Spleen (tissue), 11 donors: ENCODE results near the gene MRPL38. TPM values are rescaled to one million over a fixed set of nuclear protein-coding genes. Genes with fewer than 3 reads are reported as not detected.

Experiments
- DNase-seq: peaks from one replicate; pipeline ENCODE4 v3.0.0-alpha.2; 2020
- H3K27ac ChIP-seq, 8 donors: fragments of 200-600 bp; sonication (generic) in 7 of 8; 1 replicate in 4 of 8; 2 replicates in 4 of 8; pipeline versions ENCODE4 v1.5.0 to v1.8.0; 2016 to 2021; ENCODE audit warnings: inconsistent platforms in 4 of 8, mild to moderate bottlenecking in 4 of 8, moderate library complexity in 1 of 8
- H3K27me3 ChIP-seq, 7 donors: fragments of 200-600 bp; sonication (generic) in 6 of 7; replicated peaks in 1 of 7; 1 replicate in 4 of 7; 2 replicates in 3 of 7; pipeline versions ENCODE4 v1.5.0 to v1.8.0; 2016 to 2021; ENCODE audit warnings: inconsistent platforms in 3 of 7, mild to moderate bottlenecking in 1 of 7
- H3K36me3 ChIP-seq, 6 donors: fragments of 200-600 bp; sonication (generic) in 5 of 6; 1 replicate in 4 of 6; 2 replicates in 2 of 6; pipeline versions ENCODE4 v1.5.0 to v1.8.0; 2016 to 2021; ENCODE audit warnings: inconsistent platforms in 2 of 6
- H3K4me1 ChIP-seq, 6 donors: fragments of 200-600 bp; sonication (generic) in 5 of 6; 1 replicate in 3 of 6; 2 replicates in 3 of 6; pipeline versions ENCODE4 v1.5.0 to v1.8.0; 2016 to 2021; ENCODE audit warnings: inconsistent platforms in 3 of 6
- H3K4me3 ChIP-seq, 8 donors: fragments of 200-600 bp; sonication (generic) in 7 of 8; 1 replicate in 4 of 8; 2 replicates in 4 of 8; pipeline versions ENCODE4 v1.5.0 to v1.8.0; 2016 to 2021; ENCODE audit warnings: inconsistent platforms in 4 of 8, mild to moderate bottlenecking in 4 of 8, moderate library complexity in 2 of 8
- H3K9me3 ChIP-seq, 8 donors: fragments of 200-600 bp; sonication (generic) in 7 of 8; 1 replicate in 4 of 8; 2 replicates in 4 of 8; pipeline versions ENCODE4 v1.5.0 to v1.8.0; 2016 to 2021; ENCODE audit warnings: inconsistent platforms in 4 of 8
- CTCF ChIP-seq, 11 experiments: fragments of 200-600 bp in 7 of 11; fragments of 450-650 bp in 4 of 11; sonication (generic) in 4 of 11; IDR thresholded peaks in 8 of 11; conservative IDR thresholded peaks in 3 of 11; 1 replicate in 7 of 11; 2 replicates in 4 of 11; pipeline versions ENCODE4 v1.4.0 to v1.8.0; 2016 to 2021; ENCODE audit warnings: antibody characterized with exemption in 11 of 11, inconsistent platforms in 4 of 11, mild to moderate bottlenecking in 1 of 11
- POLR2A ChIP-seq, 3 donors: fragments of 450-650 bp; IDR thresholded peaks; one replicate each; pipeline ENCODE4 v1.5.1; 2017; ENCODE audit warnings: antibody characterized with exemption in 3 of 3, mild to moderate bottlenecking in 1 of 3
- POLR2AphosphoS5 ChIP-seq, 3 donors: sonication (generic); formaldehyde crosslinking; IDR thresholded peaks; one replicate each; pipeline ENCODE4 v1.5.1; 2017; ENCODE audit warnings: antibody characterized with exemption in 3 of 3
- WGBS, 5 donors: extraction: QIAGEN DNeasy Blood & Tissue Kit in 3 of 5; methylation state at CpG; one replicate each; pipeline versions ENCODE4 v1.1.5 to v1.1.7; 2013 to 2018; 5-methylcytosine and 5-hydroxymethylcytosine counted together
- intact Hi-C: fragments of 100-400 bp; cut with DNase I; formaldehyde crosslinking; loops from one replicate; pipeline ENCODE4 v1.15.0; 2023; ENCODE audit warnings: low total_unique reads
- polyA plus RNA-seq, 3 donors: library from polyadenylated mRNA; stranded (reverse); fragments of 200-250 nt; gene quantifications; one replicate each; pipeline ENCODE4 v1.2.1, GENCODE V29; 2013
- total RNA-seq, 7 donors: library from RNA; depleted of rRNA in 3 of 7; stranded (reverse); fragments of >200 nt in 3 of 7; fragmentation: NEBNext Ultra II Directional in 4 of 7; extraction: Animal tissue kit (Norgen Biotek cat#: 25700) in 4 of 7; gene quantifications; one replicate each; pipeline versions ENCODE4 v1.1.0 to v1.2.1, GENCODE V29; 2016 to 2021
- donor health status: healthy with polysubstance abuse.
- donor health status: DM: no; HTN: no; CAD: no; lungs with moderate emphysema.
- donor health status: DM: no; HTN: no; CAD: no.
- donor health status: Bipolar disorder and iron deficiency.
- donor health status: healthy.
- donor health status: DM: no; HTN: no; CAD: no.
- donor health status: DM: yes; HTN: yes; CAD: no.

Gene MRPL38
- total and polyA plus RNA-seq, 10 donors = 40.1 to 90.6 (median 76.6) TPM

GRCh38 chr17:75893305-75894048 lies 11.2 kb downstream of the MRPL38 start:
- H3K4me1 ChIP-seq = peaks cover 14 to 57% (median 35%) of the 10 kb centered on the region in 6 donors
- WGBS, 5 donors = 89 to 92% (median 92%) methylated on average over 15 to 18 of the region's 18 CpGs
- intact Hi-C loops = no loop called here
- peaks cover 0 to 56% (median 36%) of the 10 kb centered on the region in 6 donors for H3K36me3 ChIP-seq
- no peak overlapping the region for H3K4me3 ChIP-seq
- H3K27me3 ChIP-seq = no peaks in the 10 kb centered on the region
- no peak for DNase-seq
- TF ChIP-seq POLR2AphosphoS5 (IDR thresholded peaks at IDR 0.05) = no peak
- H3K27ac ChIP-seq = no peak overlapping the region
- no peaks in the 10 kb centered on the region for H3K9me3 ChIP-seq

- peak; percentile 71 for DNase-seq
- intact Hi-C loops = no loop called here
- Histone ChIP-seq H3K4me3 (no peak overlapping the region), H3K4me1 (peaks cover 14 to 53% (median 33%) of the 10 kb centered on the region in 6 donors), H3K36me3 (peaks cover 0 to 50% (median 29%) of the 10 kb centered on the region in 6 donors), H3K27ac (no peak overlapping the region), H3K27me3 (no peaks in the 10 kb centered on the region), H3K9me3 (no peaks in the 10 kb centered on the region)
- TF ChIP-seq CTCF (IDR thresholded peaks at IDR 0.05 in 8 of 11, conservative IDR thresholded peaks at IDR 0.05 in 3 of 11) = no peak
- no peak for TF ChIP-seq POLR2A (IDR thresholded peaks at IDR 0.05)
- peak in 1 of 3 donors; percentile 8 for TF ChIP-seq POLR2AphosphoS5 (IDR thresholded peaks at IDR 0.05)
- 91 to 100% (median 96%) methylated on average over 8 to 16 of the region's 16 CpGs for WGBS, 5 donors
Observed at GRCh38 chr17:75892556-75893224, 12.0 kb downstream of the MRPL38 start.

GRCh38 chr17:75891605-75892555 lies 12.8 kb downstream of the MRPL38 start:
- 86 to 90% (median 89%) methylated on average over 18 to 32 of the region's 32 CpGs for WGBS, 5 donors
- H3K27me3 ChIP-seq = no peaks in the 10 kb centered on the region
- intact Hi-C loops = no loop called here
- H3K4me1 ChIP-seq = peaks cover 14 to 45% (median 27%) of the 10 kb centered on the region in 6 donors
- TF ChIP-seq POLR2AphosphoS5 (IDR thresholded peaks at IDR 0.05) (peak in 1 of 3 donors; percentile 47), CTCF (IDR thresholded peaks at IDR 0.05 in 8 of 11, conservative IDR thresholded peaks at IDR 0.05 in 3 of 11) (no peak)
- H3K36me3 ChIP-seq = peaks cover 0 to 48% (median 29%) of the 10 kb centered on the region in 6 donors
- peak; percentile 71 for DNase-seq
- no peaks in the 10 kb centered on the region for H3K9me3 ChIP-seq
- no peak overlapping the region for H3K27ac ChIP-seq
- H3K4me3 ChIP-seq = no peak overlapping the region

GRCh38 chr17:75891022-75891604 lies 13.6 kb downstream of the MRPL38 start:
- 94 to 99% (median 94%) methylated on average over 20 to 31 of the region's 31 CpGs for WGBS, 5 donors
- H3K36me3 ChIP-seq = peaks cover 0 to 48% (median 29%) of the 10 kb centered on the region in 6 donors
- intact Hi-C loops = no loop called here
- TF ChIP-seq CTCF (IDR thresholded peaks at IDR 0.05 in 8 of 11, conservative IDR thresholded peaks at IDR 0.05 in 3 of 11) (no peak), POLR2A (IDR thresholded peaks at IDR 0.05) (no peak)
- DNase-seq = peak; percentile 72
- H3K9me3 ChIP-seq = no peaks in the 10 kb centered on the region
- H3K4me3 ChIP-seq = no peak overlapping the region
- H3K4me1 ChIP-seq = peaks cover 14 to 42% (median 25%) of the 10 kb centered on the region in 6 donors
- no peak overlapping the region for H3K27ac ChIP-seq
- no peaks in the 10 kb centered on the region for H3K27me3 ChIP-seq
